Progenitor cell of endocrine pancreas (in vitro differentiated cells): ENCODE results near the gene MBP. TPM values are rescaled to one million over a fixed set of nuclear protein-coding genes. Genes with fewer than 3 reads are reported as not detected.

ENCODE experiments used
- DNase-seq: peaks from one replicate; pipeline ENCODE4 v3.0.0; 2021; ENCODE audit warnings: low spot score; ENCODE audit not compliant: unreplicated experiment
- H3K27ac Mint-ChIP-seq: 2 replicates; pipeline ENCODE4 v1.8.0; 2021; ENCODE audit warnings: mild to moderate bottlenecking, moderate library complexity, mixed read lengths
- H3K27me3 Mint-ChIP-seq: 2 replicates; pipeline ENCODE4 v1.8.0; 2021; ENCODE audit warnings: mixed read lengths
- H3K36me3 Mint-ChIP-seq: 2 replicates; pipeline ENCODE4 v1.8.0; 2022; ENCODE audit warnings: mixed read lengths; ENCODE audit not compliant: insufficient read depth
- H3K4me1 Mint-ChIP-seq: 2 replicates; pipeline ENCODE4 v1.8.0; 2021; ENCODE audit warnings: low read depth, mixed read lengths
- H3K4me3 Mint-ChIP-seq: 2 replicates; pipeline ENCODE4 v1.8.0; 2021; ENCODE audit warnings: low read depth, mild to moderate bottlenecking, moderate library complexity, mixed read lengths
- H3K9me3 Mint-ChIP-seq: 2 replicates; pipeline ENCODE4 v1.8.0; 2021; ENCODE audit warnings: low read depth, mixed read lengths
- CTCF ChIP-seq: fragments of 200-600 bp; sonication (generic); IDR thresholded peaks from one replicate; pipeline ENCODE4 v1.5.0; 2021; ENCODE audit warnings: antibody characterized with exemption, mild to moderate bottlenecking; ENCODE audit not compliant: unreplicated experiment
- total RNA-seq: library from RNA; stranded (reverse); gene quantifications from 2 replicates; pipeline ENCODE4 v1.2.1, GENCODE V29; 2021

The MBP gene
- total RNA-seq, 1 donor from 2014 or later = 38.4 TPM

- Mint-ChIP-seq H3K9me3 (no peaks in the 10 kb centered on the region), H3K27me3 (no peaks in the 10 kb centered on the region), H3K27ac (peak overlapping the region; percentile 9), H3K4me3 (no peak overlapping the region), H3K4me1 (peaks cover 5% of the 10 kb centered on the region), H3K36me3 (peaks cover 10% of the 10 kb centered on the region)
- DNase-seq = no peak
- TF ChIP-seq CTCF = no peak
Measured at GRCh38 chr18:76974386-76974785, 158.2 kb downstream of the MBP start.

- TF ChIP-seq CTCF = no peak
- Mint-ChIP-seq H3K4me3 (no peak overlapping the region), H3K27ac (no peak overlapping the region), H3K27me3 (no peaks in the 10 kb centered on the region), H3K4me1 (peaks cover 5% of the 10 kb centered on the region), H3K9me3 (no peaks in the 10 kb centered on the region), H3K36me3 (peaks cover 7% of the 10 kb centered on the region)
- no peak for DNase-seq
Measured at GRCh38 chr18:76973520-76974266, 158.9 kb downstream of the MBP start.

GRCh38 chr18:76972846-76973519 lies 159.6 kb downstream of the MBP start:
- Mint-ChIP-seq H3K27ac (no peak overlapping the region), H3K4me1 (peaks cover 5% of the 10 kb centered on the region)
- no peak for TF ChIP-seq CTCF

GRCh38 chr18:76972241-76972640 lies 160.3 kb downstream of the MBP start:
- no peak for TF ChIP-seq CTCF
- Mint-ChIP-seq H3K27me3 (no peaks in the 10 kb centered on the region), H3K27ac (no peak overlapping the region)

More at GRCh38 chr18:76972846-76973519, 159.6 kb downstream of the MBP start:
- Mint-ChIP-seq H3K9me3 (no peaks in the 10 kb centered on the region), H3K36me3 (peaks cover 6% of the 10 kb centered on the region), H3K4me3 (no peak overlapping the region), H3K27me3 (no peaks in the 10 kb centered on the region)
- no peak for DNase-seq

GRCh38 chr18:76970770-76971559 lies 161.6 kb downstream of the MBP start:
- DNase-seq = no peak
- Mint-ChIP-seq H3K4me3 (no peak overlapping the region), H3K27ac (no peak overlapping the region), H3K9me3 (no peaks in the 10 kb centered on the region), H3K27me3 (no peaks in the 10 kb centered on the region), H3K36me3 (peaks cover 7% of the 10 kb centered on the region), H3K4me1 (peaks cover 5% of the 10 kb centered on the region)
- TF ChIP-seq CTCF = no peak

More at GRCh38 chr18:76972241-76972640, 160.3 kb downstream of the MBP start:
- Mint-ChIP-seq H3K4me1 (peaks cover 5% of the 10 kb centered on the region), H3K36me3 (peaks cover 7% of the 10 kb centered on the region), H3K9me3 (no peaks in the 10 kb centered on the region), H3K4me3 (no peak overlapping the region)
- DNase-seq = no peak
